Pancreas (tissue), 10 donors: ENCODE results near the gene CLEC4G. TPM values are rescaled to one million over a fixed set of nuclear protein-coding genes. Genes with fewer than 3 reads are reported as not detected.

Experiments
- ATAC-seq, 4 donors: fragments of 200-7000 bp; cut with Tn5 transposase; one replicate each; pipeline versions ENCODE4 v1.8.0 to v1.9.1; 2020; ENCODE audit warnings: mild to moderate bottlenecking in 4 of 4, moderate library complexity in 4 of 4
- DNase-seq, 6 donors: peaks; one replicate each; pipeline ENCODE4 v3.0.0-alpha.2; 2020
- FAIRE-seq: peaks from 2 replicates; lab custom pipeline; 2012; peaks lifted over from hg19 to GRCh38; lab: Jason Lieb, UNC
- H3K27ac ChIP-seq, 4 donors: fragments of 200-600 bp; sonication (generic); 1 replicate in 3 of 4; 2 replicates in 1 of 4; pipeline versions ENCODE4 v1.5.0 to v1.8.0; 2020
- H3K27me3 ChIP-seq, 4 donors: fragments of 200-600 bp; one replicate each; pipeline ENCODE4 v1.8.0; 2021
- H3K36me3 ChIP-seq, 3 donors: fragments of 200-600 bp; sonication (generic) in 1 of 3; one replicate each; pipeline versions ENCODE4 v1.5.0 to v1.8.0; 2020 to 2021
- H3K4me1 ChIP-seq, 3 donors: fragments of 200-600 bp; one replicate each; pipeline ENCODE4 v1.8.0; 2021
- H3K4me3 ChIP-seq, 4 donors: fragments of 200-600 bp; sonication (generic) in 2 of 4; one replicate each; pipeline versions ENCODE4 v1.5.0 to v1.8.0; 2020 to 2021
- H3K9me3 ChIP-seq, 4 donors: fragments of 200-600 bp; one replicate each; pipeline ENCODE4 v1.8.0; 2021
- CTCF ChIP-seq, 4 donors: fragments of 200-600 bp; sonication (generic) in 3 of 4; IDR thresholded peaks; one replicate each; pipeline versions ENCODE4 v1.5.0 to v1.8.0; 2021; ENCODE audit warnings: antibody characterized with exemption in 4 of 4
- WGBS, 2 donors: extraction: QIAGEN DNeasy Blood & Tissue Kit; methylation state at CpG; one replicate each; pipeline ENCODE4 v1.1.7; 2013; 5-methylcytosine and 5-hydroxymethylcytosine counted together
- intact Hi-C, 3 donors: fragments of 100-400 bp; cut with DNase I; formaldehyde crosslinking; loops; one replicate each; pipeline versions ENCODE4 v1.11.1 to v1.14.2; 2022
- polyA plus RNA-seq, 2 donors: library from polyadenylated mRNA; stranded (reverse); fragments of 200-250 nt; gene quantifications; one replicate each; pipeline ENCODE4 v1.2.3, GENCODE V29; 2013
- total RNA-seq, 6 donors: library from RNA; stranded (reverse); fragmentation: NEBNext Ultra II Directional in 4 of 6; extraction: Animal tissue kit (Norgen Biotek cat#: 25700) in 4 of 6; gene quantifications; one replicate each; pipeline versions ENCODE4 v1.2.1 to v1.2.4, GENCODE V29; 2021 to 2023
- donor health status: healthy with polysubstance abuse.
- donor health status: DM: no; HTN: no; CAD: no; lungs with moderate emphysema.
- donor health status: DM: no; HTN: no; CAD: no.
- donor health status: control.
- donor health status: control.
- donor health status: Bipolar disorder and iron deficiency.
- donor health status: DM: yes; HTN: yes; CAD: no.
- donor health status: DM: no; HTN: no; CAD: no.
- donor health status: DM: no; HTN: no; CAD: no.
- donor health status: DM: yes; HTN: yes; CAD: no.

CLEC4G gene
- total and polyA plus RNA-seq, 8 donors: 0.09 to 1.1 (median 0.68) TPM; not detected in 3

GRCh38 chr19:7744199-7744786, 12.4 kb upstream of the CLEC4G start:
- DNase-seq (no peak), ATAC-seq (no peak), FAIRE-seq (no peak)
- no peaks in the 10 kb centered on the region for H3K27me3 ChIP-seq
- no peaks in the 10 kb centered on the region for H3K36me3 ChIP-seq
- H3K4me3 ChIP-seq: no peak overlapping the region
- 45 to 56% methylated on average over 5 of the region's 5 CpGs for WGBS, 2 donors
- no peaks in the 10 kb centered on the region for H3K4me1 ChIP-seq
- no peak for TF ChIP-seq CTCF (IDR thresholded peaks at IDR 0.05)
- H3K27ac ChIP-seq: no peak overlapping the region
- no peaks in the 10 kb centered on the region for H3K9me3 ChIP-seq
- intact Hi-C loops: no loop called here

GRCh38 chr19:7743425-7743841, 11.5 kb upstream of the CLEC4G start:
- Histone ChIP-seq H3K4me1 (no peaks in the 10 kb centered on the region), H3K27ac (no peak overlapping the region), H3K4me3 (no peak overlapping the region), H3K27me3 (no peaks in the 10 kb centered on the region), H3K36me3 (no peaks in the 10 kb centered on the region), H3K9me3 (no peaks in the 10 kb centered on the region)
- DNase-seq (no peak), FAIRE-seq (no peak), ATAC-seq (no peak)
- no peak for TF ChIP-seq CTCF (IDR thresholded peaks at IDR 0.05)
- intact Hi-C loops: no loop called here
- 51 to 63% methylated on average over 2 of the region's 2 CpGs for WGBS, 2 donors

GRCh38 chr19:7742991-7743390, 11.1 kb upstream of the CLEC4G start:
- FAIRE-seq: no peak
- intact Hi-C loops: no loop called here

GRCh38 chr19:7742575-7742974, 10.7 kb upstream of the CLEC4G start:
- H3K36me3 ChIP-seq: no peaks in the 10 kb centered on the region

More at GRCh38 chr19:7742991-7743390, 11.1 kb upstream of the CLEC4G start:
- no peak overlapping the region for H3K27ac ChIP-seq
- H3K9me3 ChIP-seq: no peaks in the 10 kb centered on the region
- TF ChIP-seq CTCF (IDR thresholded peaks at IDR 0.05): no peak
- no peak for ATAC-seq
- DNase-seq: no peak
- no peaks in the 10 kb centered on the region for H3K27me3 ChIP-seq
- WGBS, 2 donors: 60 to 67% methylated on average over 11 of the region's 11 CpGs
- H3K4me3 ChIP-seq: no peak overlapping the region
- H3K4me1 ChIP-seq: no peaks in the 10 kb centered on the region
- no peaks in the 10 kb centered on the region for H3K36me3 ChIP-seq

More at GRCh38 chr19:7742575-7742974, 10.7 kb upstream of the CLEC4G start:
- DNase-seq (no peak), ATAC-seq (no peak), FAIRE-seq (no peak)
- Histone ChIP-seq H3K4me3 (no peak overlapping the region), H3K27ac (no peak overlapping the region), H3K27me3 (no peaks in the 10 kb centered on the region), H3K9me3 (no peaks in the 10 kb centered on the region), H3K4me1 (no peaks in the 10 kb centered on the region)
- intact Hi-C loops: no loop called here
- TF ChIP-seq CTCF (IDR thresholded peaks at IDR 0.05): no peak
- 55 to 63% methylated on average over 2 of the region's 2 CpGs for WGBS, 2 donors
